Measurements from ENCODE around the gene DYRK1A. TPM values are rescaled to one million over a fixed set of nuclear protein-coding genes. Genes with fewer than 3 reads are reported as not detected.

The DYRK1A gene
- total and polyA plus RNA-seq, 2 of the 13 experiments (the other 11 are each of a cell fraction or from before 2014, with no cell fraction given): 24.6 to 34.2 TPM

- peak; percentile 87 for TF ChIP-seq FOXA3 (CRISPR knock-in tag; IDR thresholded peaks at IDR 0.05)
- TF ChIP-seq, protein P1, sequence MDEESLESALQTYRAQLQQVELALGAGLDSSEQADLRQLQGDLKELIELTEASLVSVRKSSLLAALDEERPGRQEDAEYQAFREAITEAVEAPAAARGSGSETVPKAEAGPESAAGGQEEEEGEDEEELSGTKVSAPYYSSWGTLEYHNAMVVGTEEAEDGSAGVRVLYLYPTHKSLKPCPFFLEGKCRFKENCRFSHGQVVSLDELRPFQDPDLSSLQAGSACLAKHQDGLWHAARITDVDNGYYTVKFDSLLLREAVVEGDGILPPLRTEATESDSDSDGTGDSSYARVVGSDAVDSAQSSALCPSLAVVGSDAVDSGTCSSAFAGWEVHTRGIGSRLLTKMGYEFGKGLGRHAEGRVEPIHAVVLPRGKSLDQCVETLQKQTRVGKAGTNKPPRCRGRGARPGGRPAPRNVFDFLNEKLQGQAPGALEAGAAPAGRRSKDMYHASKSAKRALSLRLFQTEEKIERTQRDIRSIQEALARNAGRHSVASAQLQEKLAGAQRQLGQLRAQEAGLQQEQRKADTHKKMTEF (CRISPR knock-in tag; IDR thresholded peaks at IDR 0.05): 0 out of 2 replicates have a peak, but pooled peaks have one; percentile 24
- TF ChIP-seq MAFF (IDR thresholded peaks at IDR 0.05; ENCODE audit: low read depth, low read length): no peak
- TF ChIP-seq EP300 (IDR thresholded peaks at IDR 0.05; ENCODE audit: low read depth in 2 of 2, low read length in 2 of 2): 0 out of 4 replicates have a peak, but pooled peaks of 1 of the 2 experiments have one; percentile 30
- TF ChIP-seq EP300 (CRISPR knock-in tag; IDR thresholded peaks at IDR 0.05; ENCODE audit: borderline replicate concordance): no peak
- TF ChIP-seq ZNF431 (CRISPR knock-in tag; IDR thresholded peaks at IDR 0.05; ENCODE audit: borderline replicate concordance, low read depth): no peak
- peak; percentile 49 for TF ChIP-seq CEBPG (CRISPR knock-in tag; IDR thresholded peaks at IDR 0.05)
- TF ChIP-seq KAT7 (CRISPR knock-in tag; IDR thresholded peaks at IDR 0.05; ENCODE audit: borderline replicate concordance): peak; percentile 48; the same call in 1 of the 2 replicates
- 0 out of 2 replicates have a peak, but pooled peaks have one; percentile 50 for TF ChIP-seq ZSCAN20 (CRISPR knock-in tag; IDR thresholded peaks at IDR 0.05; ENCODE audit: borderline replicate concordance)
- TF ChIP-seq EHMT2 (IDR thresholded peaks at IDR 0.05; ENCODE audit: borderline replicate concordance, low read depth, low read length): peak; percentile 55; the same call in 1 of the 2 replicates
- peak; percentile 26 for TF ChIP-seq TCF7 (IDR thresholded peaks at IDR 0.05; ENCODE audit: low read depth)
Observed at GRCh38 chr21:37565530-37566223, 199.1 kb downstream of the DYRK1A start (continued).
